GM18517 (cell line): Measurements from ENCODE around the gene SF3A1.

Source experiments
- ATAC-seq: cut with Tn5 transposase; IDR thresholded peaks from one replicate; pipeline ENCODE4 v1.9.1; 2021; ENCODE audit warnings: mild to moderate bottlenecking, moderate library complexity; ENCODE audit not compliant: unreplicated experiment

SF3A1 gene

DNA sequence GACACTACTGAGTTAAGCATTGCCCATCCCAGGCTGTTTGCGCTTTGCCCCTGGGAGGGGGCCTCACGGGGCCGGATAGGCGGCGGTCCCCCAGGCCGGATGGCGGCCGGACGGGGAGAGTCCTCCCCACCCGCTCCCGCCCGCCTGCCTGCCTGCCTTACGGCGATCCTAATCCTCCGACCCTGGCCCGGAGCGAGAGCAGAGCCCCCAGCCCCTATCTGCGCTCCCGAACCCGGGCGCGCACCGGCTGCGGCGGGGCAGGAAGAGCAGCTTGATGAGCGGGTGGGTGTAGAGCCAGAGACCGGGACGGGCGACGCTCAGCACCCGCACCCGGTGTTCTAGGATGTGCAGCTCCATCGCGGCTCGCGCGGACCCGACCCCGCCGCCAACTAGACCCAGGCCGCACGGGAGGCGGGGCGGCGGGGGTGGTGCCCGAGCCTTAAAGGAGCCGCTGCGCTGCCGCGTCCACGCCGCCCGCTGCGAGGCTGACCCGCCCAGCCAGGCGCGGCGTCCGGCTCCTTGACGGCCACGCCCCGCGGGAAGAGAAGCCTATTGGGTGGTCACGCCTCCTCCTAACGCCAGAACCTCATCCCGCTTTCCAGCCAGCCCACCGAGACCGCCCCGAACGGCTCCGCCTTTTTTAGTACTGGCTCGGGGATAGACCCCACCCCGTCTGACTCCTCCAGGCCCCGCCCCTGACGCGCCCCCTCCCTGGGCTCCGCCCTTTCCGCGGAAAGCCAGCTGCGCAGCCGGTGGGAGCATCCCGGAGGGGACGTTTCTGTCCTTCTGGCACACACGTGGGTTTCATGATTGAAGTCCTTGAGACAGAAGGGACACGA lies 67.3 kb downstream of the SF3A1 start, which contains the start of gene CASTOR1:
TSS of gene CASTOR1 (minus strand) at position 365 of the 839 bp plus-strand sequence. CDS start at position 357, 8 bp downstream.
- no peak for ATAC-seq

DNA sequence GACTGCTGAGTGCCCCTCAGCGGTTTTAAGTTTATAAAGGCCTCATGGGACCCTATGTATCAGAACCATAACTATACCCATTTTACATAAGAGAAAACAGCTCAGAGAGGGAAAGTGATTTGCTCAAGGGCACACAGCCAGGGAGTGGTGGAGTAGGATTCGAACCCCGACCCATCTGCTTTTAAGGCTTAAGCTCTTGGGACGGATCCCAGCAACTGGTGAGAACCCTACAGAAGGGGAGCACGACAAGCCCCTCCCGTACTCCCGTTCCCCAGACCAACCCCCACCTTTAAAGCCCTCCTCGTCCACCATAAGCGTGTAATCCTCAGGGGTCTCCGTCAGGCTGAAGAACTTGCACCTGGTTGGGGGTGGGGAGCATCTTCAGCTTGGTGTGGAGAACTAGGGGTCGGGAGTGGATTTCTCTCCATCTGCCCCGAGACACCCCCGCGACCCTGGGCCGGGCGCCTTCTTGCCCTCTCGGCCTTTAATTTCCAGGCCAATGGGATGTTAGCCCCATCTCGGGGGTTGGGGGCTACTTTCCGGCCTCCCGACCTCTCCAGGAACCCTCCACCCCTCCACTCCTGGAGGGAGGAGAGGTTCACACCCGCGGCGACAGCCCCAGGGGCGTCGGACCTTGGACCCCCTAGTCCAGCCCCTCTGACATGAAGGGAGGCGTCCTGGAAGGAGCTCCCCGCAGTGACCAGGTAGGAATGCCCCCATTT lies 68.1 kb downstream of the SF3A1 start:
- ATAC-seq, result no peak

DNA sequence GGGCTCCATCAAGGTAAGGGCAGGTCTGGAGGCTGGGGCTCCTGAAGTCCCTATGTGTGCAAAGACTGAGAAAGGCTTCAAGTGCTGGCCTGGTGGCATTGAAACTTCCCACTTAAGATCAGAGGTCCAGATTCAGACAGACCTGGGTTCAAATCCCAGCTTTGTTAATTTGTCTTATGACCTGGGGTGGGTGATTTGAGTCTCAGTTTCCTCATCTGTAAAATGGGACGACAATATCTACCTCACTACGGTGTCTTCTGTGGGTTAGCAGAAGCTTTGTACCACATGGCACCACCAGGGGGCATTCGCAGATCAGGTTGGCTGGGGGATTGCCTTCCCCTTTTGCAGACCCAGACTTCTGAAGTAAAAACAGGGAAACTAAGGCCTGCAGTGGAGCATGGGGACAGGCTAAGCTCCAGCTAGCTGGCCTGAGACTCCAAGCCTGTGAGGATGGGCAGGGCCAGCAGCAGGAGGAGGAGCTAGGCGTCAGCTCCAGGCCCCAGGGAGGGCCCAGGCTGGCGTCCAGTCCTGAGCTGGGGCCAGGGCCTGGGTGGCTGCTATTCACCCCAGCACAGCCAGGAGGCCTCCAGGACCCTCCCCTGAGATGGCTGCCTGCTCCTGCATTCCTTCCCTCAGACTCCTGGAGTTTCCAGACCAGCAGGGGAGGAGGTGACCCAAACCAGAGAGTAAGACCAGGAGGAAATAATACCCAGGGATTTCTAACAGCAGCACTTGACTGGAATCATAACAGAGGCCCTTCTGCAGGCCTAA lies 68.9 kb downstream of the SF3A1 start:
- ATAC-seq, result no peak

DNA sequence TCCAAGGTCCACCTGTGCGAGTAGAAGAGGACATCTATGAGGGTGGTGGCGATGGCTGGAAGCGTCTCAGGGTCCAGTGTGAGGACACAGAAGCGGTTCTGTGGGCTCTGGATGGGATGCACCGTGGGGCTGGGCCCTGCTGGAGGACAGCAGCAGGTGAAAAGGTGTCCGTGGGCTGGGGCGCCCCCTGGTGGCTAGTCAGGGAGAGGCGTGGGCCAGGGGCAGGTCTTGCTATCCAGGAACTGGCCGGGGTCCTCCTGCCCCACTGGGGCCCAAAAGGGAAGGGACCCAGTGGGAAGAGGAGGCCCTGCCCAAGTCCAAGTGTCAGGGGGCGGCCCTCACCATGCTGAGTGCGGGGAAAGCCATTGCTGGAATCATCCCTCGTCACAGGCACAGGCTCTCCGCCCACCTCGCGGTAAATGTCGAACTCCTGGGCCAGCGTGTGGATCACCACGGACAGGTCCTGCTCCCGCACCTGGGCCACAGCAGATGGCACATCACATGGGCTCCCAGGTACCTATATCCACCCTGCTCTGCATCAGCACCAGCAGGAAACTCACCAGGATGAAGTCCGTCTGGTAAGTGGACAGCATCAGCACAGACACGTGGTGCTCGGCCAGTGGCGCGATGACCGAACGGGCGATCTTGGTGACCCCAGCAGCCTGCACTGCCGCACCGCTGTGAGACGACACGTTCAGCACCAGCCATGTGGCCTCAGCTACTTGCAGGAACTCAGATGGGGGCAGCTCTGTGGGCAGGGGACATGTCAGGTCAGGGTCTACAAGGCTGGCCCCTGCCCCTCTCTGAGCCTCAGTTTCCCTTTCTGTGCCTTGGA lies 69.7 kb downstream of the SF3A1 start:
- ATAC-seq, result no peak

DNA sequence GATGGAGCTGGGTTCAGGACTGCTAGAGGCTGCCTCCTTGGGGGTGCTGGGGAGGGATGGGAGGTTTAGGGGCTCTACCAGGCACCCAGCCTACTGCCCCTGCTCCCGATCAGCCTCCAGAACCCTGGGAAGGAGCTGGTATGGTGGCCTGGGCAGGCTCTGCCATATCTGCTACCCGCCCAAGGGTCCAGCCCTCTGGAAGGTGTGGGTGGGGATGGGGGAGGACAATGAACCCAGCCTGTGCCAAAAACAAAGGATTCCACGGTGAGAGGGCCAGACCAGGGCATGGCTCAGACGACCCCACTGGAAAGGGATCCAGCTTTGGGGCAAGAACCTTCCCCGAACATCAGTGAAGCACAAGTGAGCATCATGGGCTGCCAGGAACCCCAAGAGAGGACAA lies 70.4 kb downstream of the SF3A1 start:
- ATAC-seq, result no peak

DNA sequence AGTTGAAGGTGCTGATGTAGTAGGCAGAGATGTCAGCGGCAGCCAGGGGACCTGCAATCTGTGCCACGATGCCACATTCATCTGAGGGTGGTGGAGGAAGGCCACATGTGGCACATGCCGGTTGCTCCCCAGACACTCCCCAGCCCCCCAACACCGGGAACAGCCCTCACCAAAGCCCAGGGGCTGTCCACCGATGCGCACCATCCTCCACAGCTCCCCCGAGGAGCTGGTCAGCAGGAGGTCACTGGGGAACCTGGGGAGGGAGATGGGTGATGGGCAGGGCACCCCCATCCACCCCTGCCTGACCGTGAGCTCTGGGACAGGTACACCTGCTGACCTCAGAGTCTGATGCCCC lies 70.9 kb downstream of the SF3A1 start:
- ATAC-seq, result no peak

DNA sequence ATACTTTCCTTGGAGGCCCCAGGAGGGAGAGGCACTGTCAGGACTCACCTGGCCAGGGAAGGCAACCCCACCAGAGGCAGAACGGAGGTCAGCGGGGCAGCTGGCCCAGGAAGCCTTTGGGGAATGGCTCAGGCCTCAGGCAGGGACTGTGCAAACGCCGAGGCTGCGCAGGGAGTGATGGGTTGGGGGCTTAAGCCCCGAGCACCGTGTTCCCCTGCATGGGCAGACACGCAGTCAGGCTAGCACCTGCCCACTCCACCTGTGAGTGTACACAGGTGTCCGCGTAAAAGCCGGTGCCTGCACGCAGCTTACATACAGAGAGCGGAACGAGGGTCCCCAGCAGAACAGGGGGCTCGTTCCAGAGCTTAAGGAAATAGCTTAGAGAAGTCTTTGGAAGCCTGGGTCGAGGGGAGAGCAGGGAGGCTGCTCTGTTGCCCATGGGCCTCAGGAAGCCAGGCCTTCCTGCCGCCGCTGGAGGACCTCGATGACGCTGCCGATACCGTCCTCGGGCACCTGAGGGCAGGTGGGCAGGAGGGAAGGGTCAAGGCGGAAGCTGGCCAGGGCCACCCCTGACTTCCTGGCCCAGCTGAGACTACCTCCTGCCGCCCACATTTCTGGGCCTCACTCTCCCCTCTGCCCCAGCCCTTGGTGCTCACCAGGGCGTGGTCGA lies 71.4 kb downstream of the SF3A1 start:
- ATAC-seq, result no peak

DNA sequence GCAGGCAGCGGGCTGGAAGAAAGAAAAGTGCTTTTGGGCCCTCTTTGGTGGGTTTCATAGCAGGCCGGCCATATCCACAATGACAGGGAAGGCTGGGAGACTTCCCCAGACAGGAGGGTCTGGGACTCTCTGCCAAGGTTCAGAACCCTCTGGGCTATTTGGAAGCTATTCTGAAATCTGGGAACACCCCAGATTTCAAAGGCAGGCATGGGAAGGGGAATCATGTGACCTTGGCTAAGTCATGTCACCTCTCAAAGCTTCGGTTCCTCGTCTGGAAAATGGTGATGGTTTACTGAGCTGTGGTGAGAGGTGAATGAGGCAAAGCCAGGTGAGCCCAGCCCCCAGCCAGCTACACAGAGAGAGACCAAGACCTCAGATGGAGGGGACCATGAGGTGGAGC lies 72.0 kb downstream of the SF3A1 start:
- no peak for ATAC-seq

DNA sequence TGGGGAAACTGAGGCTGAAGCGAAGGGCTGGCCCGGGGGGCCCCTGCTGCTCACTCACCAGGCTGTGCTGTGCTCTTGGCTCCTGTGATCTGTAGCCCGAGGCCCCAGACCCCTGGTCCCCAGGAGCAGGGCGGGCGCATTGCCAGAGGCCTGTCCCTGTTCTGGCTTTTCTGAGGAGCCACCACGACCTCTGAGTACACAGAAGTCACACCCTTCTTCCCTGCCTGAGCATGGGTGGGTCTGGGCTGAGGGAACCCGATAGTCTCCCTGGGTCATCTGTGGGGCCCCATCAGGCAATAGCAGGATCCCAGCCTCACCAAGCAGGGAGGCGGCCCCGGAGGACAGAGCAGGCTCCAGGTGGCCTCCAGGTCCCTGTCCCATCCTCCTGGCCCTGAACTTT lies 72.5 kb downstream of the SF3A1 start:
- ATAC-seq, result no peak

DNA sequence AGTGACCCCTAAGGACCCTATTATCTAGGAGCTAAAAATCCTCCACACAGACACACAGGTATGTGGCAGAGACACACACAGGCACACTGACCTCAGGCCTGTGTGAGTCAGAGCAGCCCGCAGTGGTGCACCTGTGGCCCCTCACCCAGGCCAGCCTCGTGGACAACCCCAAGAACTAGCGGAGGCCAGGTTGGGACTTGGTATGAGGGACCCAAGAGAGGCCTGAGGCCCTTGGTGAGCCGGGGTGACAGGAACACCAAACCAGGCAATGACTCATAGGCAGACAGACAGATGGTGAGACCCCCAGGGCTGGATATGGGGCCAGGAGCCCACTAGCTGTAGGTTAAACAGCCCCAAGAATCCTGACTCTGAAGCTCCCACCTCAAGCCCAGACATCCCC lies 73.4 kb downstream of the SF3A1 start:
- ATAC-seq, result no peak

DNA sequence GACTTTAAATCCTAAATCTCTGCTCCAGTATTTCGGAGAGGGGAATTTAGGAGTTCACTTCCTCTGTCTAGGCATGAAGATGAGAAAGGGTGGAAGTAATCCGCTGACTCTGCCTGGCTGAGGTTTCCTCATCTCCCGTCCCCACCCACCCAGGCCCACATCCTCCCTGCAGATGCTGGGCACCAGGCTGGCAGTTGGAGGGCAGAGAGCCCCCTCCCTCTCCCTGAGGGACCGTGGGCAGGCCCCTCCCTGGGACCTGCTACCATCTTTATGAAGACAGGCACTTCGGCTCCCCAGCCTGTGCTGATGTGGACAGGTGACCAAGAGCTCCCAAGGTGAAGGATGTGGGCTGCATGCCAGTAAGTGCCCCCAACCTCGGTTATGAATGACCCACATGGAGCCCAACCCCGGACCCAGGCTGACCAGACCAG lies 74.1 kb downstream of the SF3A1 start:
- no peak for ATAC-seq
